HepG2 (cell line): ENCODE data around the gene JMY. TPM values are rescaled to one million over a fixed set of nuclear protein-coding genes. Genes with fewer than 3 reads are reported as not detected.

Source experiments
- AHDC1 ChIP-seq: sonication (generic); formaldehyde crosslinking; IDR thresholded peaks from 2 replicates; pipeline ENCODE4 v1.5.1; 2020; ENCODE audit warnings: mild to moderate bottlenecking, missing genetic modification reagents, borderline replicate concordance
- HNRNPUL1 ChIP-seq: fragments of 200-400 bp; formaldehyde crosslinking; IDR thresholded peaks from 2 replicates; pipeline ENCODE4 v1.6.1; 2017; ENCODE audit warnings: low read depth, mild to moderate bottlenecking, low read length, moderate library complexity
- RFXANK ChIP-seq: IDR thresholded peaks from 2 replicates; pipeline ENCODE4 v1.6.1; 2016
- XRCC5 ChIP-seq: fragments of 200-400 bp; formaldehyde crosslinking; optimal IDR thresholded peaks from 2 replicates; pipeline ENCODE3; 2017; ENCODE audit warnings: mild to moderate bottlenecking, low read length
- ZNF326 ChIP-seq: sonication (generic); formaldehyde crosslinking; IDR thresholded peaks from 2 replicates; pipeline ENCODE4 v1.4.0; 2020; ENCODE audit warnings: missing genetic modification reagents, borderline replicate concordance
- ZNF407 ChIP-seq: sonication (generic); formaldehyde crosslinking; IDR thresholded peaks from one replicate; pipeline ENCODE4 v1.5.1; 2020; ENCODE audit warnings: mild to moderate bottlenecking, missing genetic modification reagents; ENCODE audit errors: not compliant biosample characterization
- polyA plus RNA-seq, 8 experiments: library from polyadenylated mRNA; depleted of rRNA in 3 of 8; stranded (reverse) in 7 of 8; unstranded in 1 of 8; fragments of >200 nt; fragmentation: Illumina TruSeq in 4 of 8; extraction: Trizol in 4 of 8; gene quantifications; 2 replicates each; pipeline versions ENCODE4 v1.2.1 to v1.2.3, GENCODE V29; 2011 to 2016; ENCODE audit warnings: low read depth in 4 of 8, missing spikeins in 1 of 8, mixed read lengths in 1 of 8; ENCODE audit not compliant: insufficient read depth in 1 of 8
- total RNA-seq, 5 experiments: library from RNA; depleted of rRNA; stranded (reverse); fragments of >200 nt; fragmentation: Illumina TruSeq; extraction: Trizol; gene quantifications; 2 replicates each; pipeline ENCODE4 v1.2.3, GENCODE V29; 2016; ENCODE audit warnings: low read depth in 1 of 5
- TF ChIP-seq, protein P1 (sequence below): sonication (generic); formaldehyde crosslinking; IDR thresholded peaks from 2 replicates; pipeline ENCODE4 v1.5.0; 2020; ENCODE audit warnings: missing genetic modification reagents

The JMY gene
- total and polyA plus RNA-seq, 2 of the 13 experiments (the other 11 are each of a cell fraction or from before 2014, with no cell fraction given) = 4.0 to 4.2 TPM

- TF ChIP-seq ZNF407 (CRISPR knock-in tag) = no peak
- no peak for TF ChIP-seq HNRNPUL1
- no peak for TF ChIP-seq AHDC1 (CRISPR knock-in tag)
- TF ChIP-seq, protein P1, sequence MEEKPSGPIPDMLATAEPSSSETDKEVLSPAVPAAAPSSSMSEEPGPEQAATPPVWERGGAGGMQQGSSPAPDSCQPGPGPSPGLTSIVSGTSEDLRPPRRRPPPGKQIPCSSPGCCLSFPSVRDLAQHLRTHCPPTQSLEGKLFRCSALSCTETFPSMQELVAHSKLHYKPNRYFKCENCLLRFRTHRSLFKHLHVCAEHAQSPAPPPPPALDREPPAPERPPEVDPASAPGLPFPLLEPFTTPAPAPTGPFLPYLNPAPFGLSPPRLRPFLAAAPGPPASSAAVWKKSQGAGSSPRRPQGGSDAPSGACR (CRISPR knock-in tag) = no peak
- no peak for TF ChIP-seq RFXANK (CRISPR knock-in tag)
- no peak for TF ChIP-seq XRCC5
- TF ChIP-seq ZNF326 (CRISPR knock-in tag) = no peak
These were observed 6.5 kb downstream of the JMY start (continued) for GRCh38 chr5:79242242-79243039.
